ENCODE results near the gene PLA2G4B.

The PLA2G4B gene

GRCh38 chr15:41895491-41895890, 56.8 kb downstream of the PLA2G4B start:
- Histone ChIP-seq H3K4me3 (ENCODE audit: low read length) (no peak overlapping the region), H3K4me1 (ENCODE audit: low read length) (peaks cover 12% of the 10 kb centered on the region), H4K20me1 (ENCODE audit: insufficient read depth, low read length) (no peaks in the 10 kb centered on the region), H3K79me2 (ENCODE audit: low read length) (no peaks in the 10 kb centered on the region), H3K4me2 (ENCODE audit: low read length) (no peak overlapping the region), H2AFZ (ENCODE audit: low read depth, low read length) (no peak overlapping the region), H3K9ac (ENCODE audit: low read length) (no peak overlapping the region), H3K9me3 (ENCODE audit: insufficient read depth, low read length) (no peaks in the 10 kb centered on the region), H3K27ac (ENCODE audit: low read length) (no peak overlapping the region), H3K27me3 (ENCODE audit: low read depth, low read length) (no peaks in the 10 kb centered on the region), H3K36me3 (replicated peaks; ENCODE audit: low read depth, low read length) (peaks cover 15% of the 10 kb centered on the region)
- no peak for TF ChIP-seq CTCF (IDR thresholded peaks at IDR 0.05; ENCODE audit: low read depth, low read length)
- no peak for TF ChIP-seq EZH2phosphoT487 (IDR thresholded peaks at IDR 0.05; ENCODE audit: low read depth)

DNA sequence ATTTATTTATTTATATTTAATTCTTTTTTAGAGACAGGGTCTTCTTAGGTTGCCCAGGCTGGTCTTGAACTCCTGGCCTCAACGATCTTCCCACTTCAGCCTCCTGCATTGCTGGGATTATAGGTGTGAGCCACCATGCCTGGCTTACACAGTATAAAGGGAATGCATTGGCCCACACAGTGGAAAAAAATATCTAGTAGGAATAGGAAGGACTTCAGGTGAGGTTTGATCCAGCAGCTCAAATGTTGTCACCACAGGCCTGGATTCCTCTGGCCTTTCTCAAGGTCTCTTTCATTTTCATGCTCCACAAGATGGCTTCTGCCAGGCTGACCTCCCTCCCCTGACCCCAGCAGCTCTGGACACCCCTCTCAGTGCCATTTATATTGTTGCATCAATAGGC, 57.3 kb downstream of the PLA2G4B start:
- TF ChIP-seq EZH2phosphoT487 (IDR thresholded peaks at IDR 0.05; ENCODE audit: low read depth) (no peak), CTCF (IDR thresholded peaks at IDR 0.05; ENCODE audit: low read depth, low read length) (no peak)
- H3K4me3 ChIP-seq (ENCODE audit: low read length), result no peak overlapping the region
- H3K27me3 ChIP-seq (ENCODE audit: low read depth, low read length), result no peaks in the 10 kb centered on the region
- H4K20me1 ChIP-seq (ENCODE audit: insufficient read depth, low read length), result no peaks in the 10 kb centered on the region
- H3K9me3 ChIP-seq (ENCODE audit: insufficient read depth, low read length), result no peaks in the 10 kb centered on the region
- H3K27ac ChIP-seq (ENCODE audit: low read length), result no peak overlapping the region
- H3K79me2 ChIP-seq (ENCODE audit: low read length), result no peaks in the 10 kb centered on the region
- H2AFZ ChIP-seq (ENCODE audit: low read depth, low read length), result no peak overlapping the region
- H3K36me3 ChIP-seq (replicated peaks; ENCODE audit: low read depth, low read length), result peaks cover 19% of the 10 kb centered on the region
- no peak overlapping the region for H3K4me2 ChIP-seq (ENCODE audit: low read length)
- H3K4me1 ChIP-seq (ENCODE audit: low read length), result peaks cover 12% of the 10 kb centered on the region
- no peak overlapping the region for H3K9ac ChIP-seq (ENCODE audit: low read length)

- H3K4me3 ChIP-seq (ENCODE audit: low read length), result no peak overlapping the region
- no peak overlapping the region for H2AFZ ChIP-seq (ENCODE audit: low read depth, low read length)
- H3K36me3 ChIP-seq (replicated peaks; ENCODE audit: low read depth, low read length), result peaks cover 19% of the 10 kb centered on the region
- no peak overlapping the region for H3K27ac ChIP-seq (ENCODE audit: low read length)
- H3K9ac ChIP-seq (ENCODE audit: low read length), result no peak overlapping the region
- peaks cover 12% of the 10 kb centered on the region for H3K4me1 ChIP-seq (ENCODE audit: low read length)
- H3K9me3 ChIP-seq (ENCODE audit: insufficient read depth, low read length), result no peaks in the 10 kb centered on the region
- no peaks in the 10 kb centered on the region for H3K27me3 ChIP-seq (ENCODE audit: low read depth, low read length)
- H4K20me1 ChIP-seq (ENCODE audit: insufficient read depth, low read length), result no peaks in the 10 kb centered on the region
- H3K4me2 ChIP-seq (ENCODE audit: low read length), result no peak overlapping the region
- TF ChIP-seq EZH2phosphoT487 (IDR thresholded peaks at IDR 0.05; ENCODE audit: low read depth) (no peak), CTCF (IDR thresholded peaks at IDR 0.05; ENCODE audit: low read depth, low read length) (no peak)
- H3K79me2 ChIP-seq (ENCODE audit: low read length), result no peaks in the 10 kb centered on the region
Measured at GRCh38 chr15:41896566-41896965, 57.9 kb downstream of the PLA2G4B start.

- Histone ChIP-seq H3K4me3 (ENCODE audit: low read length) (no peak overlapping the region), H3K27ac (ENCODE audit: low read length) (no peak overlapping the region), H3K9ac (ENCODE audit: low read length) (no peak overlapping the region), H3K9me3 (ENCODE audit: insufficient read depth, low read length) (no peaks in the 10 kb centered on the region), H3K4me1 (ENCODE audit: low read length) (peaks cover 12% of the 10 kb centered on the region), H3K4me2 (ENCODE audit: low read length) (no peak overlapping the region), H3K79me2 (ENCODE audit: low read length) (no peaks in the 10 kb centered on the region), H4K20me1 (ENCODE audit: insufficient read depth, low read length) (no peaks in the 10 kb centered on the region), H3K27me3 (ENCODE audit: low read depth, low read length) (no peaks in the 10 kb centered on the region), H3K36me3 (replicated peaks; ENCODE audit: low read depth, low read length) (peaks cover 19% of the 10 kb centered on the region), H2AFZ (ENCODE audit: low read depth, low read length) (no peak overlapping the region)
- TF ChIP-seq CTCF (IDR thresholded peaks at IDR 0.05; ENCODE audit: low read depth, low read length), result no peak
- TF ChIP-seq EZH2phosphoT487 (IDR thresholded peaks at IDR 0.05; ENCODE audit: low read depth), result no peak
Measured at GRCh38 chr15:41897363-41897799, 58.7 kb downstream of the PLA2G4B start.
